WI38 (cell line): ENCODE data around the gene STAB1.

Source experiments
- H3K4me3 ChIP-seq: 2 replicates; pipeline ENCODE4 v1.5.1; 2011; ENCODE audit warnings: low read depth, mild to moderate bottlenecking, control low read depth, low read length
- CTCF ChIP-seq: IDR thresholded peaks from 2 replicates; pipeline ENCODE4 v1.5.1; 2012; ENCODE audit warnings: low read depth, mild to moderate bottlenecking, control low read depth, low read length

STAB1 gene

GRCh38 chr3:52489453-52489852 is 5.7 kb upstream of the STAB1 start:
- H3K4me3 ChIP-seq = no peak overlapping the region
- no peak for TF ChIP-seq CTCF

DNA sequence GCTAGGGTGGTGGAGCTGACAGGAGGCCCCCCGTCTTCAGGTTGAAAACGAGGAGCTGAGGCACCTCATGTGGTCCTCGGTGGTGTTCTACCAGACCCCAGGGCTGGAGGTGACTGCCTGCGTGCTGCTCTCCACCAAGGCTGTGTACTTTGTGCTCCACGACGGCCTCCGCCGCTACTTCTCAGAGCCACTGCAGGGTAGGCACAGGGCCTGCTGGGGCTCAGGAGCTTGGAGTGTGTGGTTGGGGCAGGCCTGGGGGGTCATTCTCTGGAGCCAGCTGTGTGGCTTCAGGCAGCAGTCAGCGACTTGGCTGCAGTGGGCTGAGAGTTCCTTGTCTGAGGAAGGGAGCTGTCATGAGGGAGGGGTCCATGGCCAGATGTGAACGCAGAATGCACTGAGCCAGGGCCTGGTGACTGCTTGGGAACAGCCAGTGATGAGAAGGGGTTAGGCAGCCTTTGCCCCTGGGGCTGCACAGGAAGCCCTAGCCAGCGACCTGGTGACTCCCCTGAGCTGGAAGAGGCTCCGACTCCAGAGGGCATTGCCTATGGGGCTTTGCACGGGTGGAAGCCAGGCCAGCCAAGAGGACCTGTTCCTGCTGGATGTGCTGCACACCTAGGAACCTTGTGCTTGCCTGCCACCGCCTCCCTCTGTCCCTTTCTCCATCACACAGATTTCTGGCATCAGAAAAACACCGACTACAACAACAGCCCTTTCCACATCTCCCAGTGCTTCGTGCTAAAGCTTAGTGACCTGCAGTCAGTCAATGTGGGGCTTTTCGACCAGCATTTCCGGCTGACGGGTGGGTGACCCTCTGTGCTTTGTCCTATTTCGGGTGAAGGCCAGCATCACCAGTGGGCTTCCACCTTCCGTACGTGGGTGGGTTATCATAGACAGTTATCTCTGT is 4.9 kb upstream of the STAB1 start:
- H3K4me3 ChIP-seq = no peak overlapping the region
- TF ChIP-seq CTCF = no peak

DNA sequence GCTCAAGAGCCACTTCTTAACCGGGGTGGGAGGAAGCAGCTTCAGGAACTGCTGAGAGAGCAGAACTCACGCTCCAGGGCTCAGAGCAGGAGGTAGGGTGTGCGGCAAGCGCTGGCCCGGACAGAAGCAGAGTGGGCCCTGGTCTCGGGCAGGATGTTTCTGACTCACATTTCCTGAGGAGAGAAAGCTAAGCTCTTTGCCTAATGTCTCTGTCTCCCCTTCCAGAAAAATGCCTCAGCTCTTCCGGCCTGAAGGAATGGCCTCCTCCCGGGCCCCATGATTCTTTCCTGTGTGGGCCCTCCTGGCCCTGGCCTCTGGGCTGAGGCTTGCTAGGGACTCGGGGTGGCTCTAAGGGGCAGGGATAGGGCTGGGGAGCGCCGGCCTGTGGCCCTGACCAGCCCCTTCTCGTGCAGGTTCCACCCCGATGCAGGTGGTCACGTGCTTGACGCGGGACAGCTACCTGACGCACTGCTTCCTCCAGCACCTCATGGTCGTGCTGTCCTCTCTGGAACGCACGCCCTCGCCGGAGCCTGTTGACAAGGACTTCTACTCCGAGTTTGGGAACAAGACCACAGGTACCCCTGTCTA is 4.1 kb upstream of the STAB1 start:
- H3K4me3 ChIP-seq = no peak overlapping the region
- TF ChIP-seq CTCF = no peak

DNA sequence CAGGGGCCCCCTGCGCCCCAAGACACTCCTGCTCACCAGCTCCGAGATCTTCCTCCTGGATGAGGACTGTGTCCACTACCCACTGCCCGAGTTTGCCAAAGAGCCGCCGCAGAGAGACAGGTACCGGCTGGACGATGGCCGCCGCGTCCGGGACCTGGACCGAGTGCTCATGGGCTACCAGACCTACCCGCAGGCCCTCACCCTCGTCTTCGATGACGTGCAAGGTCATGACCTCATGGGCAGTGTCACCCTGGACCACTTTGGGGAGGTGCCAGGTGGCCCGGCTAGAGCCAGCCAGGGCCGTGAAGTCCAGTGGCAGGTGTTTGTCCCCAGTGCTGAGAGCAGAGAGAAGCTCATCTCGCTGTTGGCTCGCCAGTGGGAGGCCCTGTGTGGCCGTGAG is 3.1 kb upstream of the STAB1 start:
- no peak overlapping the region for H3K4me3 ChIP-seq
- TF ChIP-seq CTCF = no peak

DNA sequence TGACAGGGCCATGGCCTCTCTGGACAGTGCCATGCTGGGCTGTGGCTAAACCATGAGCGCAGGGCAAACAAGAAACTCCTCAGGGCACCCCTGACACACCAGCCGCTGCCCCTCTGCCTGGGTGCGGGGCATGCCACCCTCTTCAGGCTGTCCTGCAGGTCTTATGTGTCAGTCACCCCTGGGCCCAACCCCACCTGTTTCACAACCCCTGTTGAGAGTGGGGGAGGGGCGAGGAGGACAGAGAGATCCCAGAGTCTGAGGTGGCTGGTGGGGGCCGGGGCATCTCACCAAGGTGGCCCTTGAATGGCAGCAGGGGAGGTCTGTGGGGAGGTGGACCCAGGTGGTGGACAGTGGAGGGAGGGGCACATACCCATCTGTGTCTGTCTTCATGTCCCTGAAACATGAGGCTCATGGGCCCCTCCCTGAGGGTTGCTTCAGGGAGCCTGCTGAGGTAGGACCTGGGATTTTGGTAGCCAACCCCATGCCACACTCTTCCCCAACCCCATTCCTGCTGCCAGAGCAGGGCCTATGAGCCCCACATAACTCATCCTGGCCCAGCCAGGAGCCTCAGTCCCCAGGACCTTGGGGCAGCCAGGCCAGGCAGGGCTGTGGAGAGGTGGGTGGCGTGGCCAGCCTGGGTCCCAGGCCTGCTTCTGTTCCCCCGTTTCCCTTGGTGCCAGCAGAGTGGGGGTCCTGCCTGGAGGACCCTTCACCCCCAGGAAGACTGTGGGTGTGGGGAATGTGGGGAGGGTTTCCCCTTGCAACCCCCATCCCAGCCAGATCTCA is 1.7 kb upstream of the STAB1 start:
- TF ChIP-seq CTCF = no peak
- H3K4me3 ChIP-seq = no peak overlapping the region

GRCh38 chr3:52494445-52494844 is 693 bp upstream of the STAB1 start:
- H3K4me3 ChIP-seq = no peak overlapping the region
- TF ChIP-seq CTCF = no peak
